Lower leg skin (tissue), 4 donors: Measurements from ENCODE around the gene ACYP1. TPM values are rescaled to one million over a fixed set of nuclear protein-coding genes. Genes with fewer than 3 reads are reported as not detected.
A peak's percentile ranks its signal among the peaks of the same experiment; 100 is the strongest.

Experiments
- DNase-seq, 2 donors: peaks; one replicate each; pipeline ENCODE4 v3.0.0-alpha.2; 2019; ENCODE audit warnings: low spot score in 2 of 2
- H3K4me3 ChIP-seq: fragments of 200-600 bp; sonication (generic); 2 replicates; pipeline ENCODE4 v1.5.1; 2017; ENCODE audit warnings: mild to moderate bottlenecking, low read depth; ENCODE audit not compliant: poor library complexity, severe bottlenecking
- CTCF ChIP-seq, 3 donors: fragments of 450-650 bp; IDR thresholded peaks; one replicate each; pipeline ENCODE4 v1.5.1; 2016; ENCODE audit warnings: antibody characterized with exemption in 3 of 3, mild to moderate bottlenecking in 3 of 3, moderate library complexity in 2 of 3
- POLR2A ChIP-seq, 2 donors: fragments of 450-650 bp; IDR thresholded peaks; one replicate each; pipeline ENCODE4 v1.6.1; 2016 to 2017; ENCODE audit warnings: antibody characterized with exemption in 2 of 2, mild to moderate bottlenecking in 1 of 2, moderate library complexity in 1 of 2
- WGBS, 2 donors: methylation state at CpG; one replicate each; pipeline ENCODE4 v1.1.5; 2018; 5-methylcytosine and 5-hydroxymethylcytosine counted together
- intact Hi-C: fragments of 100-400 bp; cut with DNase I; formaldehyde crosslinking; loops from one replicate; pipeline ENCODE4 v1.15.0; 2023; ENCODE audit warnings: low total_unique reads
- total RNA-seq, 4 donors: library from RNA; depleted of rRNA; stranded (reverse); fragments of >200 nt; gene quantifications; one replicate each; pipeline ENCODE4 v1.1.0, GENCODE V29; 2016

Gene ACYP1
- total RNA-seq, 4 donors from 2014 or later: 12.7 to 23.8 (median 20.3) TPM

GRCh38 chr14:75079521-75079920 lies 15.7 kb upstream of the ACYP1 start:
- intact Hi-C loops: no loop called here
- WGBS, 2 donors: 39 to 59% methylated on average over 4 of the region's 4 CpGs
- DNase-seq: no peak

GRCh38 chr14:75077794-75078193 lies 14.0 kb upstream of the ACYP1 start:
- intact Hi-C loops: no loop called here
- H3K4me3 ChIP-seq: no peak overlapping the region
- TF ChIP-seq CTCF (IDR thresholded peaks at IDR 0.05): no peak
- no peak for TF ChIP-seq POLR2A (IDR thresholded peaks at IDR 0.05)
- DNase-seq: no peak

More at GRCh38 chr14:75079521-75079920, 15.7 kb upstream of the ACYP1 start:
- no peak for TF ChIP-seq CTCF (IDR thresholded peaks at IDR 0.05)
- no peak for TF ChIP-seq POLR2A (IDR thresholded peaks at IDR 0.05)
- no peak overlapping the region for H3K4me3 ChIP-seq

- H3K4me3 ChIP-seq: no peak overlapping the region
- DNase-seq: peak in 1 of 2 donors; percentile 93
- intact Hi-C loops: no loop called here
- no peak for TF ChIP-seq CTCF (IDR thresholded peaks at IDR 0.05)
- no peak for TF ChIP-seq POLR2A (IDR thresholded peaks at IDR 0.05)
- WGBS, 2 donors: 3 to 29% methylated on average over 9 of the region's 9 CpGs
These were observed 6.6 kb upstream of the ACYP1 start for GRCh38 chr14:75070383-75070782.

- WGBS, 2 donors: 11 to 19% methylated on average over 5 to 12 of the region's 12 CpGs
- DNase-seq: no peak
- no peak for TF ChIP-seq POLR2A (IDR thresholded peaks at IDR 0.05)
- no peak for TF ChIP-seq CTCF (IDR thresholded peaks at IDR 0.05)
- intact Hi-C loops: no loop called here
- H3K4me3 ChIP-seq: no peak overlapping the region
These were observed 6.0 kb upstream of the ACYP1 start for GRCh38 chr14:75069811-75070145.

GRCh38 chr14:75069121-75069810 lies 5.4 kb upstream of the ACYP1 start, which contains the start of gene ZC2HC1C:
Gene ZC2HC1C, plus strand, starts transcription at chr14:75069641. Its CDS starts 933 bp downstream, at chr14:75070574.
- no peak within 1 kb of the TSS for H3K4me3 ChIP-seq
- no peak for TF ChIP-seq CTCF (IDR thresholded peaks at IDR 0.05)
- WGBS, 2 donors: 1 to 3% methylated on average over 36 to 51 of the region's 58 CpGs
- intact Hi-C loops: no loop called here
- DNase-seq: peak; percentile 95 to 99
